DMS 273 (cell line): ENCODE data around the gene PARVA.

Experiments used
- DNase-seq: peaks from one replicate; lab custom pipeline; 2025; ENCODE audit not compliant: unreplicated experiment; lab: John Stamatoyannopoulos, UW

The PARVA gene

GRCh38 chr11:12403122-12403996, 26.0 kb downstream of the PARVA start:
- no peak for DNase-seq

- no peak for DNase-seq
Measured at GRCh38 chr11:12403997-12404350, 26.6 kb downstream of the PARVA start.

DNA sequence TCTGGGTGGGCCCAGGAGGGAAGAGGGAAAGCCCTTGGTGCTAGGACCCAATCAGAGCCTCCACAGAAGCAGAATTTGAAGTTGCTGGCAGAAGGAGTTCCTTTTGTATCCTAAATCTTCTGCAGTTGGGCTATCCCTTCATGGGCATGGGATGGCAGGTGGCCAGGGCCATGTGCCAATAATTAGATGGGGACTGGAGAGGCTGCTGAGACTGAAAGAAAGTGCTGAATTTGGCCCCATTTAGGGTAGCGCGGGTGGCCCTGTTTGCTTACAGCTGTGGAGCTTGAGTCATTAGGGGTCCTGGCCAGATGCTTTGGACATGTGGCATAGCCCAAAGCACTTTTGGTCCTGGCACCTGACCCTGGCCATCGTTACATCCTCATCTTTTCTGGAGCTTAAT, 27.1 kb downstream of the PARVA start:
- peak; percentile 67 for DNase-seq

GRCh38 chr11:12408156-12408770, 30.9 kb downstream of the PARVA start:
- no peak for DNase-seq

DNA sequence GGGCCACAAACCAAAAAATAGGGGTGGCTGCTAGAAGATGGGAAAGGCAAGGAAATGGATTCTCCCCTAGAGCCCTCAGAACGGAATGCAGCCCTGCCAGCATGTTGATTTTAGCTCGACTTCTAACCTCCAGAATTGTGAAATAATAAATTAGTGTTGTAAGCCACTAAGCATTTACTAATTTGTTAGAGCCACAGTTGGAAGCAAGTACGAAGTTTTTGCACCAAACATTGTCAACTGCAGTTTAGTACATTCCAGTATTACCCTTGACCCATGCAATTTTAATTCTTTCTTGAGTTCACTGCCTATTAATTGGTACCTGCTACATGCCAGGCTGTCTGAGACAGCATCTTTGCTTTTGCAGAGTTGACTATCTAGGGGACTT, 32.2 kb downstream of the PARVA start:
- DNase-seq, result no peak

- peak; percentile 67 for DNase-seq
Measured at GRCh38 chr11:12410006-12410728, 32.8 kb downstream of the PARVA start.

GRCh38 chr11:12411393-12411792, 34.0 kb downstream of the PARVA start:
- no peak for DNase-seq

GRCh38 chr11:12411806-12412727, 34.7 kb downstream of the PARVA start:
- peak; percentile 84 for DNase-seq

DNA sequence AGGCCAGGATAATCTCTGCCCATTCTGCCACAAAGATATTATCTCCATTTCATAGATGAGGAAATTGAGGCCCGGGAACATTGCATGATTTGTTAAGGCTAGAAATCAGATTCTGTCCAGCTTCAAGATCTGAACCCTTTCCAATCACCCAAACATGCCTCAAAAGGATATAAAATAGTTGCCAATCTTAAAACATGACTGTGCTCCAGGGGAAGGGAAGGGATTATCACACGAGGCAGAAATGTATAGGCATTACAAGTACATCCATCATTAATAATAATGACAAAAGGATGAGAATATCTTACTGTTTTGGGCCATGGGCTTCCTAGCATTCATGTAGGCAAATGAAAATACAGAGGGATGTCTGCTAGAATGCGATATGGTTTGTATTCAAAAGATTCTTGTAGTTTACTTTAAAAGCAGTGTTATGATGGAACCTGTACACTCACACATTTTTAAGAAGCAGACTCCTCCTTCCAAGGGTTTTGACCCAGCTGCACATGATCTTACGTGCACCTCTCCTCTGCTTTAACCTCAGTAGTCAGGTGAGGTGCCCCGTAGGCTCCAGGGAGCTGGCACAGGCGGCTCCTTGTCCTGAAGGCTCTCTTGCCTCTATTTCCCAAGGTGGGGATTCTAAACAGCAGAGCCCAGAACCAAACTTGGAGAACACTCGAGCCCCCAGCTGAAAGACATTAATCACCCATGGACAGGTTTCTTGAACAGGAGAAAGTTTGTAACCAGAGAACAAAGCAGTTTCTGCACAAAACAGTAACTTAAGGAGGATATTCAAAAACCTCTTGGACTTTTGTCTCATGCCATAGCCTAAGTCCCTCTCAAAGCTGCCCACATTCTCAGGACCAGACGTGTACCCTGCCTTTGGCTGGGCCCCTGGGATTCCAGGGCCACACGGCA, 36.0 kb downstream of the PARVA start:
- peak; percentile 37 for DNase-seq

- peak; percentile 22 for DNase-seq
Measured at GRCh38 chr11:12414611-12415010, 37.2 kb downstream of the PARVA start.

GRCh38 chr11:12415342-12415966, 38.1 kb downstream of the PARVA start:
- no peak for DNase-seq

- DNase-seq, result peak; percentile 30
Measured at GRCh38 chr11:12416552-12416951, 39.2 kb downstream of the PARVA start.

GRCh38 chr11:12417691-12418611, 40.6 kb downstream of the PARVA start:
- peak; percentile 84 for DNase-seq

DNA sequence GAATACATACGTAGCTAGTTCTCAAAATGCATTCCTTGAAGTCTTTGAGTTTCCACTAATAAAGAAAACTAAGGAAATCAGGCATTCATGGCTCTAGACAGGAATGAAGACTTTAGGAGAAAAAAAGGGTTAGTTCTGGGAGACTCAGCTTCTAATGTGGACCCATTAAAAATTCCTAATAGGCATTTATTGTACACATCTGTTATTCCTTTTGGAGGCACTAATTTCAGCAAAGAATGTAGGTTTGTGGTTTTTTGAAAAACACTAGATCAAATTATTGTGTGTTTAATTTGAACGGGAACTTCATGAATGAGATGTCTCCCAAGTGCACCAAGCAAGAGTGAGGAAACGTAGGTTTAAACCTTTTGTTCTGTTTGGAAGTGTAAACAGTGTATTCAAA, 42.7 kb downstream of the PARVA start:
- no peak for DNase-seq

GRCh38 chr11:12420706-12421105, 43.3 kb downstream of the PARVA start:
- no peak for DNase-seq

DNA sequence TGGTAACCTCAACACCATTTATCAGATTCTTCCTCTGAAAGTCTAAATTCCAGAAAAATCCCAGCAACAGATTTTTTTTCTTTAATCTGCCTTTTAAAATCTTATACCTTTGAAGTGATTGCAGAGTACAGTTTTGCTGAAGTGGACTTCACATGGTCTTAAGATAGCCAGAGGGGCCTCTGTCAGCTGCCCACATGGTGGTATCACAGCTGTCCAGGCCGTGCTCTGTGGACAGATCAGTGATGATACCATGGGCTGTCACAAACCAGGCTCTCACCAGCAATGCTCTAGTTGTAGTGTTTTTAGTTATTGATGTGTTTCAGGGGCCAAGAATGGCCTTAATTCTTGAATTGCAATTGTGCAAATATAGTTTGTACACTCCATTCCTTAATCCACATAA, 44.0 kb downstream of the PARVA start:
- DNase-seq, result no peak

DNA sequence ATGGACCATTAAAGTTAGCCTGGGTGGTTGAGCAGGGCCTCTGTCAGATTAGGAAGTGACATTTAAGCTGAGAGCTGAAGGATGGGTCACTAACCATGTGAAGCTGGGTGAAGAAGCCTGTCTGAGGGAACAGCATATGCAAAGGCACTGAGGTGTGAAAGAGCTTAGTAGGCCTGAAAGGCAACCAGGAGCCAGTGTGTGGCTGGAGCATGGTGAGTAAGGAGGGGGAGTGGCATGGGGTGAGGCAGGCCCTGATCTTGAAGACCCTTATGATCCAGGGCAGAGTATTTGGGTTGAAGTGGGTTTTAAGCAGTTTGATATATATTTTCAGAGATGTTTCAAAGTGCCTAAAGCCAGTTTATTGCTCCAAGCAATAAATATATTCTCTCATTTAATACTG, 48.8 kb downstream of the PARVA start:
- DNase-seq, result no peak

DNA sequence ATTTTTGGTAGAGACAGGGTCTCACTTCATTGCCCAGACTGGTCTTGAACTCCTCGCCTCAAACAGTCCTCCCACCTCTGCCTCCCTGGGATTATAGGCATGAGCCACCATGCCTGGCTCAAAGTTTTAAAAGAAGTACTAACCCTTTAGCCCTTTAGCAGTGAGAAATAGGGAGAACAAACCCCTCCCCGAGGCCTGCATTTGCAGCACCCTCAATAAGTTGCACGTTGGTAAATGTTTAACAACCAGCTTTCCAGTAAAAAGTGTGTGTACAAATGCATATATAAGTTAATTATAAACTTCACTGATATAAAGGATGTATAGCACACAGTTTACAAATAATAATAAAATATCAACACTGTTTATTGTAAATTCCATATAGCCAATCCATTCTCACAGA, 51.8 kb downstream of the PARVA start:
- no peak for DNase-seq
